K562 (cell line): ENCODE measurements around the gene CASKIN1. TPM values are rescaled to one million over a fixed set of nuclear protein-coding genes. Genes with fewer than 3 reads are reported as not detected.
A peak's percentile ranks its signal among the peaks of the same experiment; 100 is the strongest.

Experiments used
- ATAC-seq: fragments of 200-7000 bp; cut with Tn5 transposase; 3 replicates; pipeline ENCODE4 v1.9.1; 2020; ENCODE audit warnings: moderate library complexity
- BruUV-seq: library from RNA; stranded (reverse); fragments of 400-500 nt; replicated peaks from 2 replicates; lab custom pipeline; 2021; lab: Mats Ljungman, UMichigan
- CTCF ChIA-PET: fragments of 300-600 bp; formaldehyde crosslinking; extraction: SDS; loops from one replicate; lab custom pipeline; 2021; ENCODE audit warnings: low intra/inter-chr PET ratio; lab: Yijun Ruan, JAX
- POLR2A ChIA-PET: fragments of 300-600, 350-650 bp; sonication (Branson Sonifier 250); formaldehyde crosslinking; extraction: SDS; loops from one replicate; lab custom pipeline; 2021; ENCODE audit warnings: antibody characterized with exemption, inconsistent platforms; lab: Yijun Ruan, JAX
- DNase-seq, 4 experiments: peaks; one replicate each; pipeline versions ENCODE4 v3.0.0 to v3.0.0-alpha.2; 2011 to 2018; ENCODE audit warnings: low spot score in 3 of 4, mixed read lengths in 3 of 4; ENCODE audit errors: extremely low read depth in 1 of 4
- FAIRE-seq: peaks from 2 replicates; lab custom pipeline; 2011; peaks lifted over from hg19 to GRCh38; lab: Jason Lieb, UNC
- H2AFZ ChIP-seq: 2 replicates; pipeline ENCODE4 v1.6.0; 2011; ENCODE audit warnings: low read depth, low read length, control low read depth, inconsistent platforms
- H3K27ac ChIP-seq: fragments of 200-600 bp; 3 replicates; pipeline ENCODE4 v1.8.0; 2011; ENCODE audit warnings: low read depth, mild to moderate bottlenecking, control low read depth, inconsistent platforms, low read length, moderate library complexity, mixed read lengths; ENCODE audit errors: extremely low read depth
- H3K27me3 ChIP-seq, 2 experiments: fragments of 300-600 bp in 1 of 2; 2 replicates in 1 of 2; 3 replicates in 1 of 2; pipeline versions ENCODE4 v1.6.0 to v1.8.0; 2011; ENCODE audit warnings: inconsistent platforms in 2 of 2, low read length in 2 of 2, mild to moderate bottlenecking in 1 of 2, mixed read lengths in 1 of 2, moderate library complexity in 1 of 2; ENCODE audit not compliant: control insufficient read depth in 2 of 2, insufficient read depth in 2 of 2
- H3K36me3 ChIP-seq: fragments of 300-600 bp; 3 replicates; pipeline ENCODE4 v1.8.0; 2011; ENCODE audit warnings: mild to moderate bottlenecking, low read length, inconsistent platforms; ENCODE audit not compliant: control insufficient read depth, insufficient read depth
- H3K4me1 ChIP-seq, 2 experiments: fragments of 200-600 bp in 1 of 2; replicated peaks in 1 of 2; 2 replicates in 1 of 2; 3 replicates in 1 of 2; pipeline versions ENCODE4 v1.5.1 to v1.8.0; 2011; ENCODE audit warnings: inconsistent platforms in 2 of 2, low read length in 2 of 2, mild to moderate bottlenecking in 1 of 2, mixed read lengths in 1 of 2, moderate library complexity in 1 of 2; ENCODE audit not compliant: control insufficient read depth in 2 of 2, insufficient read depth in 2 of 2
- H3K4me2 ChIP-seq: 2 replicates; pipeline ENCODE4 v1.6.1; 2011; ENCODE audit warnings: low read length, control low read depth, inconsistent platforms, mixed read lengths; ENCODE audit not compliant: insufficient read depth
- H3K4me3 ChIP-seq: fragments of 200-600 bp; sonication (generic), shearing (Covaris generic); 2 replicates; pipeline ENCODE4 v1.5.1; 2016; ENCODE audit warnings: control low read depth, inconsistent platforms
- H3K79me2 ChIP-seq: fragments of 200-600 bp; 3 replicates; pipeline ENCODE4 v1.8.0; 2011; ENCODE audit warnings: low read length, inconsistent platforms; ENCODE audit not compliant: control insufficient read depth, insufficient read depth
- H3K9ac ChIP-seq, 2 experiments: 2 replicates each; pipeline versions ENCODE4 v1.6.0 to v1.6.1; 2011; ENCODE audit warnings: low read depth in 2 of 2, low read length in 2 of 2, control low read depth in 1 of 2, inconsistent platforms in 1 of 2, mild to moderate bottlenecking in 1 of 2, mixed read lengths in 1 of 2; ENCODE audit not compliant: insufficient read depth in 1 of 2
- H3K9me1 ChIP-seq: one replicate; pipeline ENCODE4 v1.6.0; 2011; ENCODE audit warnings: inconsistent platforms, mild to moderate bottlenecking, low read length, moderate library complexity; ENCODE audit not compliant: control insufficient read depth, insufficient read depth
- H3K9me3 ChIP-seq: replicated peaks from 2 replicates; pipeline ENCODE4 v1.5.1; 2011; ENCODE audit warnings: low read depth, low read length, inconsistent platforms; ENCODE audit not compliant: control insufficient read depth, insufficient read depth
- H4K20me1 ChIP-seq: replicated peaks from 2 replicates; pipeline ENCODE4 v1.6.1; 2011; ENCODE audit warnings: low read length, inconsistent platforms, mixed read lengths; ENCODE audit not compliant: control insufficient read depth, insufficient read depth
- ATF6 ChIP-seq: sonication (generic); formaldehyde crosslinking; IDR thresholded peaks from 2 replicates; pipeline ENCODE4 v1.4.0; 2020; ENCODE audit warnings: mild to moderate bottlenecking, missing genetic modification reagents
- CHD2 ChIP-seq: IDR thresholded peaks from 2 replicates; pipeline ENCODE4 v1.6.1; 2011; ENCODE audit warnings: low read depth, low read length
- E2F1 ChIP-seq: sonication (generic); formaldehyde crosslinking; IDR thresholded peaks from 2 replicates; pipeline ENCODE4 v1.8.1; 2023; ENCODE audit warnings: mild to moderate bottlenecking, missing genetic modification reagents, moderate library complexity
- KLF1 ChIP-seq: fragments of 450-650 bp; IDR thresholded peaks from 2 replicates; pipeline ENCODE4 v1.6.1; 2016; ENCODE audit warnings: missing genetic modification characterization, missing compliant biosample characterization
- MAZ ChIP-seq, 2 experiments: fragments of 450-650 bp in 1 of 2; sonication (generic) in 1 of 2; formaldehyde crosslinking; IDR thresholded peaks in 1 of 2; conservative IDR thresholded peaks in 1 of 2; 2 replicates each; pipeline versions ENCODE4 v1.4.0 to v1.5.0; 2020; ENCODE audit warnings: mild to moderate bottlenecking in 1 of 2, missing genetic modification reagents in 1 of 2
- PURB ChIP-seq: sonication (generic); formaldehyde crosslinking; IDR thresholded peaks from 2 replicates; pipeline ENCODE4 v1.9.0; 2021; ENCODE audit warnings: low read depth, mild to moderate bottlenecking, missing genetic modification reagents
- RCOR1 ChIP-seq, 2 experiments: IDR thresholded peaks; 2 replicates each; pipeline ENCODE4 v1.6.1; 2012; ENCODE audit warnings: low read depth in 2 of 2, low read length in 2 of 2, borderline replicate concordance in 1 of 2, improper control_type of control experiment in 1 of 2
- WGBS: fragments of 100-300 bp; shearing (Covaris generic); methylation state at CpG from one replicate; pipeline ENCODE4 v1.1.6; 2016; ENCODE audit warnings: low coverage, mixed read lengths; ENCODE audit not compliant: insufficient coverage; ENCODE audit errors: missing lambda C conversion rate; 5-methylcytosine and 5-hydroxymethylcytosine counted together
- in situ Hi-C: fragments of 300-500 bp; cut with MboI; formaldehyde crosslinking; loops from 4 replicates; pipeline ENCODE4 v1.15.0; 2018; ENCODE audit warnings: inconsistent platforms, mixed read lengths
- intact Hi-C: fragments of 100-400 bp; cut with micrococcal nuclease; formaldehyde crosslinking; loops from 2 replicates; pipeline ENCODE4 v1.14.2; 2022
- polyA plus RNA-seq, 8 experiments: library from polyadenylated mRNA; depleted of rRNA in 4 of 8; stranded (reverse) in 5 of 8; unstranded in 3 of 8; fragments of >200 nt; fragmentation: Nextera tagmentation in 2 of 8; fragmentation: Illumina TruSeq in 1 of 8; extraction: Ambion mirVana in 2 of 8; extraction: Trizol in 1 of 8; gene quantifications; 2 replicates each; pipeline versions ENCODE4 v1.2.1 to v1.2.3, GENCODE V29; 2011 to 2014; ENCODE audit warnings: inconsistent platforms in 1 of 8, missing spikeins in 1 of 8
- total RNA-seq, 7 experiments: library from RNA; depleted of rRNA in 6 of 7; stranded (reverse); fragments of >200 nt in 6 of 7; fragmentation: Illumina TruSeq in 2 of 7; extraction: Trizol in 2 of 7; gene quantifications; 2 replicates each; pipeline versions ENCODE4 v1.2.1 to v1.2.3, GENCODE V29; 2011 to 2021; ENCODE audit warnings: low replicate concordance in 1 of 7

The CASKIN1 gene
- total and polyA plus RNA-seq, 9 of the 15 experiments (the other 6 are each of a cell fraction or from before 2014, with no cell fraction given): 0.15 to 4.5 (median 1.5) TPM; not detected in 2

- peaks cover 44% of the 10 kb centered on the region for H3K79me2 ChIP-seq
- H2AFZ ChIP-seq: no peak overlapping the region
- no peak for FAIRE-seq
- peak overlapping the region; percentile 92 for H3K4me2 ChIP-seq
- intact Hi-C loops (no loop called here), in situ Hi-C loops (no loop called here)
- H3K27me3 ChIP-seq: no peaks in the 10 kb centered on the region
- H3K9me1 ChIP-seq: no peaks in the 10 kb centered on the region
- no peaks in the 10 kb centered on the region for H3K9me3 ChIP-seq
- peaks cover 8% of the 10 kb centered on the region for H4K20me1 ChIP-seq
- ChIA-PET CTCF (no interaction called here), POLR2A (interaction anchor here (0.9 to 1.4 kb wide), 6 partner anchors 8 to 51 kb away, joined by 3 to 7 read pairs (median 6); partner anchors contain the start of genes ECI1, PGP and TRAF7)
- peaks cover 22 to 72% of the 10 kb centered on the region in 2 experiments for H3K4me1 ChIP-seq
- H3K9ac ChIP-seq: peak overlapping the region; percentile 92 to 96
- TF ChIP-seq KLF1 (no peak), ATF6 (CRISPR knock-in tag) (no peak), CHD2 (no peak), RCOR1 (IDR thresholded peaks at IDR 0.05; ENCODE audit: borderline replicate concordance in 1 of 2, low read depth in 2 of 2, low read length in 2 of 2) (no peak), E2F1 (CRISPR knock-in tag) (no peak), MAZ (CRISPR knock-in tag; conservative IDR thresholded peaks at IDR 0.05 in 1 of 2, IDR thresholded peaks at IDR 0.05 in 1 of 2) (no peak), PURB (no peak)
- no peak for DNase-seq
- peaks cover 39% of the 10 kb centered on the region; the same call in 1 of the 3 replicates for H3K36me3 ChIP-seq
- BruUV-seq: no TSS peak
- 41% methylated on average over 11 of the region's 18 CpGs for WGBS
- peak overlapping the region; percentile 93; the same call in 2 of the 3 replicates for H3K27ac ChIP-seq
- no peak for ATAC-seq
- H3K4me3 ChIP-seq: peak overlapping the region; percentile 84
These were observed 10.0 kb upstream of the CASKIN1 start for GRCh38 chr16:2206420-2206779.
